GM23338 (cell line): ENCODE data around the gene AANAT. TPM values are rescaled to one million over a fixed set of nuclear protein-coding genes. Genes with fewer than 3 reads are reported as not detected.
A peak's percentile ranks its signal among the peaks of the same experiment; 100 is the strongest.

Experiments used
- ATAC-seq: fragments of 200-7000 bp; cut with Tn5 transposase; 3 replicates; pipeline ENCODE4 v1.9.1; 2020
- DNase-seq: peaks from one replicate; pipeline ENCODE4 v3.0.0-alpha.2; 2015; ENCODE audit warnings: low spot score
- H2AFZ ChIP-seq: fragments of 200-600 bp; sonication (generic); 2 replicates; pipeline ENCODE4 v1.8.0; 2016; ENCODE audit warnings: antibody characterized with exemption, mild to moderate bottlenecking, moderate library complexity
- H3F3A ChIP-seq: fragments of 200-600 bp; sonication (generic); replicated peaks from 2 replicates; pipeline ENCODE4 v1.8.0; 2017; ENCODE audit warnings: antibody characterized with exemption, mixed run types, low read depth
- H3K27ac ChIP-seq: fragments of 200-600 bp; sonication (generic); 2 replicates; pipeline ENCODE4 v1.6.1; 2016; ENCODE audit warnings: low read depth
- H3K27me3 ChIP-seq: fragments of 200-600 bp; sonication (generic); 2 replicates; pipeline ENCODE4 v1.8.0; 2016; ENCODE audit warnings: mild to moderate bottlenecking, mixed run types, moderate library complexity; ENCODE audit not compliant: insufficient read depth
- H3K36me3 ChIP-seq: fragments of 200-600 bp; sonication (generic); 2 replicates; pipeline ENCODE4 v1.8.0; 2016; ENCODE audit warnings: mild to moderate bottlenecking; ENCODE audit not compliant: insufficient read depth
- H3K4me1 ChIP-seq: fragments of 200-600 bp; sonication (generic); 2 replicates; pipeline ENCODE4 v1.8.0; 2016; ENCODE audit warnings: mild to moderate bottlenecking, moderate library complexity; ENCODE audit not compliant: insufficient read depth
- H3K4me2 ChIP-seq: fragments of 200-600 bp; sonication (generic); 2 replicates; pipeline ENCODE4 v1.7.1; 2017; ENCODE audit warnings: mixed run types
- H3K4me3 ChIP-seq: fragments of 200-600 bp; sonication (generic); 2 replicates; pipeline ENCODE4 v1.6.1; 2016; ENCODE audit warnings: mixed run types
- H3K79me2 ChIP-seq: fragments of 200-600 bp; sonication (generic); replicated peaks from 2 replicates; pipeline ENCODE4 v1.8.0; 2017; ENCODE audit warnings: mild to moderate bottlenecking; ENCODE audit not compliant: insufficient read depth
- H3K9me2 ChIP-seq: fragments of 200-600 bp; sonication (generic); 2 replicates; pipeline ENCODE4 v1.8.0; 2017; ENCODE audit not compliant: insufficient read depth
- H4K20me1 ChIP-seq: fragments of 200-600 bp; sonication (generic); replicated peaks from 2 replicates; pipeline ENCODE4 v1.8.0; 2017; ENCODE audit warnings: mild to moderate bottlenecking; ENCODE audit not compliant: insufficient read depth
- H3K27ac Mint-ChIP-seq: 2 replicates; pipeline ENCODE4 v1.8.0; 2020; ENCODE audit warnings: inconsistent platforms, mild to moderate bottlenecking, moderate library complexity, mixed read lengths
- H3K27me3 Mint-ChIP-seq: 3 replicates; pipeline ENCODE4 v1.8.0; 2022; ENCODE audit warnings: low read depth, mild to moderate bottlenecking, moderate library complexity, mixed read lengths, inconsistent platforms; ENCODE audit not compliant: insufficient read depth, poor library complexity
- H3K36me3 Mint-ChIP-seq: 3 replicates; pipeline ENCODE4 v1.8.0; 2021; ENCODE audit warnings: low read depth, mild to moderate bottlenecking, inconsistent platforms, moderate library complexity, mixed read lengths
- H3K4me1 Mint-ChIP-seq: 3 replicates; pipeline ENCODE4 v1.8.0; 2020; ENCODE audit warnings: mild to moderate bottlenecking, inconsistent platforms, mixed read lengths
- H3K4me3 Mint-ChIP-seq: 3 replicates; pipeline ENCODE4 v1.8.0; 2021; ENCODE audit warnings: moderate library complexity, mild to moderate bottlenecking, inconsistent platforms, mixed read lengths
- H3K9me3 Mint-ChIP-seq: 3 replicates; pipeline ENCODE4 v1.8.0; 2020; ENCODE audit warnings: moderate library complexity, mild to moderate bottlenecking, inconsistent platforms, mixed read lengths
- CTCF ChIP-seq, 2 experiments: fragments of 200-600 bp in 1 of 2; sonication (generic) in 1 of 2; conservative IDR thresholded peaks; 2 replicates each; pipeline versions ENCODE4 v1.5.1 to v1.6.1; 2016 to 2017; ENCODE audit warnings: antibody characterized with exemption in 2 of 2, low read depth in 2 of 2, mild to moderate bottlenecking in 2 of 2, moderate library complexity in 1 of 2
- EZH2 ChIP-seq: fragments of 200-600 bp; sonication (generic); IDR thresholded peaks from one replicate; pipeline ENCODE4 v1.8.0; 2017; ENCODE audit warnings: antibody characterized with exemption, mild to moderate bottlenecking, low read depth; ENCODE audit not compliant: unreplicated experiment
- EZH2phosphoT487 ChIP-seq: fragments of 200-600 bp; sonication (generic); IDR thresholded peaks from one replicate; pipeline ENCODE4 v1.8.1; 2018; ENCODE audit warnings: antibody characterized with exemption; ENCODE audit not compliant: unreplicated experiment
- STAT1 ChIP-seq: IDR thresholded peaks from one replicate; pipeline ENCODE4 v1.6.1; 2016; ENCODE audit warnings: antibody characterized with exemption; ENCODE audit not compliant: unreplicated experiment
- ZNF114 ChIP-seq: fragments of 250-450 bp; sonication (Bioruptor Pico); IDR thresholded peaks from 2 replicates; pipeline ENCODE4 v1.5.0; 2020; ENCODE audit warnings: mild to moderate bottlenecking, moderate library complexity
- ZNF331 ChIP-seq: fragments of 250-450 bp; sonication (Bioruptor Pico); IDR thresholded peaks from 2 replicates; pipeline ENCODE4 v1.5.0; 2020; ENCODE audit warnings: low read depth, mild to moderate bottlenecking, moderate library complexity
- ZNF462 ChIP-seq: fragments of 250-450 bp; sonication (Bioruptor Pico); IDR thresholded peaks from 2 replicates; pipeline ENCODE4 v1.5.0; 2020; ENCODE audit warnings: mild to moderate bottlenecking, moderate library complexity
- polyA plus RNA-seq: library from polyadenylated mRNA; unstranded; fragments of >200 nt; fragmentation: Nextera tagmentation; extraction: Ambion mirVana; gene quantifications from 2 replicates; pipeline ENCODE4 v1.2.1, GENCODE V29; 2016
- total RNA-seq: library from RNA; depleted of rRNA; stranded (reverse); fragments of >200 nt; shearing (Covaris generic); gene quantifications from 2 replicates; pipeline ENCODE4 v1.2.3, GENCODE V29; 2014

AANAT gene
- total and polyA plus RNA-seq, 2 experiments from 2014 or later, result 0.28 to 1.0 TPM

- TF ChIP-seq ZNF462 (CRISPR knock-in tag) (no peak), ZNF331 (CRISPR knock-in tag) (no peak), ZNF114 (CRISPR knock-in tag) (no peak), EZH2 (no peak), STAT1 (no peak)
These were observed 35.9 kb upstream of the AANAT start (continued) for GRCh38 chr17:76431509-76431908.

- DNase-seq (no peak), ATAC-seq (peak; percentile 36)
- H3K4me1 ChIP-seq, result peaks cover 60% of the 10 kb centered on the region
- Mint-ChIP-seq H3K4me3 (no peak overlapping the region), H3K4me1 (peaks cover 65% of the 10 kb centered on the region), H3K36me3 (peaks cover 7% of the 10 kb centered on the region; the same call in 2 of the 3 replicates), H3K27me3 (peaks cover 2% of the 10 kb centered on the region), H3K27ac (peak overlapping the region; percentile 21; the same call in 1 of the 2 replicates), H3K9me3 (no peaks in the 10 kb centered on the region)
- H3K36me3 ChIP-seq, result no peaks in the 10 kb centered on the region
- H3F3A ChIP-seq, result no peaks in the 10 kb centered on the region
- H3K9me2 ChIP-seq, result no peaks in the 10 kb centered on the region
- H3K4me2 ChIP-seq, result peak overlapping the region; percentile 51; the same call in 1 of the 2 replicates
- no peak overlapping the region for H3K27ac ChIP-seq
- no peak overlapping the region for H2AFZ ChIP-seq
- no peaks in the 10 kb centered on the region for H3K27me3 ChIP-seq
- peaks cover 100% of the 10 kb centered on the region for H3K79me2 ChIP-seq
- peaks cover 64% of the 10 kb centered on the region for H4K20me1 ChIP-seq
- no peak overlapping the region for H3K4me3 ChIP-seq
- TF ChIP-seq CTCF (conservative IDR thresholded peaks at IDR 0.05; ENCODE audit: low read depth in 2 of 2), result 0 out of 4 replicates have a peak, but pooled peaks of 1 of the 2 experiments have one; percentile 9
- TF ChIP-seq ZNF462 (CRISPR knock-in tag), result no peak
- no peak for TF ChIP-seq EZH2phosphoT487
These were observed 35.4 kb upstream of the AANAT start for GRCh38 chr17:76432004-76432403.
